H9 (cell line): ENCODE results near the gene TSPAN4. TPM values are rescaled to one million over a fixed set of nuclear protein-coding genes. Genes with fewer than 3 reads are reported as not detected.

Experiments
- DNase-seq: peaks from one replicate; pipeline ENCODE4 v3.0.0-alpha.2; 2017
- H2AFZ ChIP-seq: one replicate; pipeline ENCODE4 v1.6.1; 2013; ENCODE audit warnings: mild to moderate bottlenecking, low read length, control low read depth, moderate library complexity
- H2AK5ac ChIP-seq: 2 replicates; pipeline ENCODE4 v1.6.1; 2013; ENCODE audit warnings: low read length, control low read depth, mixed read lengths; ENCODE audit not compliant: insufficient read length
- H2BK120ac ChIP-seq: one replicate; pipeline ENCODE4 v1.6.1; 2013; ENCODE audit warnings: low read depth, mild to moderate bottlenecking, low read length, control low read depth, inconsistent platforms; ENCODE audit not compliant: poor library complexity, severe bottlenecking
- H2BK12ac ChIP-seq: 2 replicates; pipeline ENCODE4 v1.6.1; 2013; ENCODE audit warnings: low read length, control low read depth, mixed read lengths, low read depth; ENCODE audit not compliant: insufficient read length
- H2BK15ac ChIP-seq: 2 replicates; pipeline ENCODE4 v1.6.1; 2013; ENCODE audit warnings: low read depth, low read length, control low read depth
- H2BK20ac ChIP-seq: one replicate; pipeline ENCODE4 v1.6.1; 2013; ENCODE audit warnings: low read depth, mild to moderate bottlenecking, low read length, control low read depth, inconsistent platforms; ENCODE audit not compliant: poor library complexity, severe bottlenecking
- H2BK5ac ChIP-seq: 2 replicates; pipeline ENCODE4 v1.6.1; 2013; ENCODE audit warnings: low read length, control low read depth, mixed read lengths; ENCODE audit not compliant: insufficient read length
- H3K14ac ChIP-seq: 2 replicates; pipeline ENCODE4 v1.6.1; 2013; ENCODE audit warnings: low read length, control low read depth; ENCODE audit not compliant: insufficient read depth
- H3K18ac ChIP-seq: 2 replicates; pipeline ENCODE4 v1.6.1; 2013; ENCODE audit warnings: low read depth, mild to moderate bottlenecking, mixed read lengths, low read length, control low read depth; ENCODE audit not compliant: insufficient read length
- H3K23ac ChIP-seq: 2 replicates; pipeline ENCODE4 v1.6.1; 2013; ENCODE audit warnings: low read length, control low read depth, mixed read lengths, low read depth; ENCODE audit not compliant: insufficient read length
- H3K23me2 ChIP-seq: 2 replicates; pipeline ENCODE4 v1.6.1; 2013; ENCODE audit warnings: low read depth, mild to moderate bottlenecking, mixed read lengths, low read length, control low read depth; ENCODE audit not compliant: insufficient read length, poor library complexity, severe bottlenecking
- H3K27ac ChIP-seq: 2 replicates; pipeline ENCODE4 v1.5.1; 2013; ENCODE audit warnings: low read length, control low read depth, mixed read lengths, low read depth; ENCODE audit not compliant: insufficient read length
- H3K27me3 ChIP-seq: 2 replicates; pipeline ENCODE4 v1.6.1; 2013; ENCODE audit warnings: low read length, control low read depth, inconsistent platforms; ENCODE audit not compliant: insufficient read depth
- H3K4ac ChIP-seq: 2 replicates; pipeline ENCODE4 v1.6.1; 2013; ENCODE audit warnings: low read depth, mild to moderate bottlenecking, control low read depth, inconsistent platforms, low read length, moderate library complexity
- H3K4me1 ChIP-seq: 2 replicates; pipeline ENCODE4 v1.6.1; 2013; ENCODE audit warnings: low read length, control low read depth, inconsistent platforms; ENCODE audit not compliant: insufficient read depth
- H3K4me2 ChIP-seq: 2 replicates; pipeline ENCODE4 v1.6.1; 2013; ENCODE audit warnings: low read length, control low read depth, mixed read lengths; ENCODE audit not compliant: insufficient read length, insufficient read depth
- H3K56ac ChIP-seq: 2 replicates; pipeline ENCODE4 v1.6.1; 2013; ENCODE audit warnings: low read depth, mild to moderate bottlenecking, mixed read lengths, low read length, control low read depth; ENCODE audit not compliant: insufficient read length
- H3K79me1 ChIP-seq: 2 replicates; pipeline ENCODE4 v1.6.1; 2013; ENCODE audit warnings: low read depth, mild to moderate bottlenecking, moderate library complexity, low read length, control low read depth, inconsistent platforms; ENCODE audit not compliant: insufficient read depth, poor library complexity, severe bottlenecking
- H3K79me2 ChIP-seq: 2 replicates; pipeline ENCODE4 v1.6.1; 2013; ENCODE audit warnings: low read length, control low read depth, inconsistent platforms; ENCODE audit not compliant: insufficient read depth
- H3K9ac ChIP-seq: 2 replicates; pipeline ENCODE4 v1.6.1; 2013; ENCODE audit warnings: low read length, control low read depth, mixed read lengths; ENCODE audit not compliant: insufficient read length; ENCODE audit errors: extremely low read depth
- H3K9me3 ChIP-seq: one replicate; pipeline ENCODE4 v1.6.1; 2013; ENCODE audit warnings: low read depth, low read length, inconsistent platforms; ENCODE audit not compliant: control insufficient read depth
- H3T11ph ChIP-seq: one replicate; pipeline ENCODE4 v1.6.1; 2013; ENCODE audit warnings: mild to moderate bottlenecking, low read length, control low read depth, inconsistent platforms
- H4K20me1 ChIP-seq: one replicate; pipeline ENCODE4 v1.6.1; 2013; ENCODE audit not compliant: control insufficient read depth, insufficient read length, insufficient read depth
- H4K5ac ChIP-seq: 2 replicates; pipeline ENCODE4 v1.6.1; 2013; ENCODE audit warnings: low read depth, mild to moderate bottlenecking, mixed read lengths, low read length, control low read depth; ENCODE audit not compliant: insufficient read length
- H4K8ac ChIP-seq: replicated peaks from 2 replicates; pipeline ENCODE4 v1.6.1; 2013; ENCODE audit warnings: low read length, control low read depth, mixed read lengths, low read depth; ENCODE audit not compliant: insufficient read length
- H4K91ac ChIP-seq: 2 replicates; pipeline ENCODE4 v1.6.1; 2013; ENCODE audit warnings: low read depth, mild to moderate bottlenecking, moderate library complexity, mixed read lengths, low read length, control low read depth; ENCODE audit not compliant: insufficient read length
- H3K27ac Mint-ChIP-seq, 3 experiments: 2 replicates in 2 of 3; 3 replicates in 1 of 3; pipeline ENCODE4 v1.8.0; 2020 to 2021; ENCODE audit warnings: mixed read lengths in 3 of 3, mild to moderate bottlenecking in 1 of 3, moderate library complexity in 1 of 3
- H3K27me3 Mint-ChIP-seq: 2 replicates; pipeline ENCODE4 v1.8.0; 2021; ENCODE audit warnings: low read depth, mild to moderate bottlenecking, moderate library complexity, mixed read lengths
- H3K36me3 Mint-ChIP-seq, 3 experiments: 2 replicates in 2 of 3; 3 replicates in 1 of 3; pipeline ENCODE4 v1.8.0; 2020 to 2021; ENCODE audit warnings: low read depth in 3 of 3, mixed read lengths in 3 of 3; ENCODE audit not compliant: insufficient read depth in 1 of 3
- H3K4me1 Mint-ChIP-seq, 2 experiments: 2 replicates each; pipeline ENCODE4 v1.8.0; 2020; ENCODE audit warnings: mixed read lengths in 2 of 2
- H3K4me3 Mint-ChIP-seq, 2 experiments: 2 replicates in 1 of 2; 3 replicates in 1 of 2; pipeline ENCODE4 v1.8.0; 2020 to 2021; ENCODE audit warnings: mild to moderate bottlenecking in 2 of 2, mixed read lengths in 2 of 2, moderate library complexity in 1 of 2
- H3K9me3 Mint-ChIP-seq, 2 experiments: 2 replicates in 1 of 2; 3 replicates in 1 of 2; pipeline ENCODE4 v1.8.0; 2020; ENCODE audit warnings: mild to moderate bottlenecking in 2 of 2, mixed read lengths in 2 of 2, moderate library complexity in 1 of 2
- WGBS: extraction: QIAGEN DNeasy Blood & Tissue Kit; methylation state at CpG from one replicate; pipeline ENCODE4 v1.1.7; 2013; ENCODE audit warnings: missing lambda C conversion rate, low lambda C conversion rate, mixed read lengths; ENCODE audit not compliant: insufficient read length; ENCODE audit errors: extremely low coverage; 5-methylcytosine and 5-hydroxymethylcytosine counted together
- total RNA-seq: library from RNA; stranded (reverse); gene quantifications from 2 replicates; pipeline ENCODE4 v1.2.1, GENCODE V29; 2021
- TF ChIP-seq, protein P1 (sequence below): fragments of 200-600 bp; sonication (generic); conservative IDR thresholded peaks from 3 replicates; pipeline ENCODE4 v1.8.0; 2021; ENCODE audit warnings: antibody characterized with exemption, mild to moderate bottlenecking

Gene TSPAN4
- total RNA-seq, 1 experiment from 2014 or later = 64.6 TPM

DNA sequence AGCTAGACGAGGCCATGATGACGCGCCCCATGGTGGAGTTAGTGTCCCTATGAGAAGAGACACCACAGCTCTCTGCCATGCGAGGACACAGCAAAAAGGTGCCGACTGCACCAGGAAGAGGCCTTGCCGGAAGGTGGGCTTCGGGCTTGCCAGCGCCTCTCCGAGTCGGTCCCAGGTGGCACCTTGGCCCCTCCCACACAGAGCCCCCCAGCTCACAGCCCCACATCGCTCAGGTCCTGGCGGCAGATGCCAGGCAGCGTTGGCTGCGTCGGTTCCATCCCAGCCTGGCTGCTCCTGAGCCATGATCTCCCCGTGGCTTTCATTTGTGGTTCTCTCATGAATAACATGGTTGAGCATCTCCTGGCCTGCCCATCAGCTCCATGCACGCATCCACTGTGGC lies 43.9 kb downstream of the TSPAN4 start:
- Histone ChIP-seq H3K79me1 (no peaks in the 10 kb centered on the region), H3K79me2 (no peaks in the 10 kb centered on the region), H3K23ac (no peak overlapping the region), H2BK20ac (no peak overlapping the region), H3K9me3 (no peaks in the 10 kb centered on the region), H4K8ac (no peak overlapping the region), H3K4me2 (no peak overlapping the region), H2BK15ac (no peak overlapping the region), H2BK12ac (no peak overlapping the region), H4K5ac (no peak overlapping the region), H3K23me2 (no peaks in the 10 kb centered on the region), H3K4me1 (no peaks in the 10 kb centered on the region), H3K9ac (no peak overlapping the region), H4K20me1 (peaks cover 2% of the 10 kb centered on the region), H2BK120ac (no peak overlapping the region), H3K18ac (no peak overlapping the region), H4K91ac (no peak overlapping the region), H2AK5ac (no peak overlapping the region), H3K14ac (no peak overlapping the region), H2BK5ac (no peak overlapping the region), H3K27ac (no peak overlapping the region), H3T11ph (no peak overlapping the region), H2AFZ (no peak overlapping the region), H3K4ac (no peak overlapping the region), H3K56ac (no peak overlapping the region), H3K27me3 (no peaks in the 10 kb centered on the region)
- Mint-ChIP-seq H3K36me3 (peaks cover 21 to 50% (median 47%) of the 10 kb centered on the region in 3 experiments), H3K9me3 (no peaks in the 10 kb centered on the region), H3K4me1 (peaks cover 4 to 7% of the 10 kb centered on the region in 2 experiments), H3K4me3 (no peak overlapping the region), H3K27me3 (no peaks in the 10 kb centered on the region), H3K27ac (no peak overlapping the region)
- WGBS = no CpG with 5 or more reads among the region's 17 CpGs
- TF ChIP-seq, protein P1, sequence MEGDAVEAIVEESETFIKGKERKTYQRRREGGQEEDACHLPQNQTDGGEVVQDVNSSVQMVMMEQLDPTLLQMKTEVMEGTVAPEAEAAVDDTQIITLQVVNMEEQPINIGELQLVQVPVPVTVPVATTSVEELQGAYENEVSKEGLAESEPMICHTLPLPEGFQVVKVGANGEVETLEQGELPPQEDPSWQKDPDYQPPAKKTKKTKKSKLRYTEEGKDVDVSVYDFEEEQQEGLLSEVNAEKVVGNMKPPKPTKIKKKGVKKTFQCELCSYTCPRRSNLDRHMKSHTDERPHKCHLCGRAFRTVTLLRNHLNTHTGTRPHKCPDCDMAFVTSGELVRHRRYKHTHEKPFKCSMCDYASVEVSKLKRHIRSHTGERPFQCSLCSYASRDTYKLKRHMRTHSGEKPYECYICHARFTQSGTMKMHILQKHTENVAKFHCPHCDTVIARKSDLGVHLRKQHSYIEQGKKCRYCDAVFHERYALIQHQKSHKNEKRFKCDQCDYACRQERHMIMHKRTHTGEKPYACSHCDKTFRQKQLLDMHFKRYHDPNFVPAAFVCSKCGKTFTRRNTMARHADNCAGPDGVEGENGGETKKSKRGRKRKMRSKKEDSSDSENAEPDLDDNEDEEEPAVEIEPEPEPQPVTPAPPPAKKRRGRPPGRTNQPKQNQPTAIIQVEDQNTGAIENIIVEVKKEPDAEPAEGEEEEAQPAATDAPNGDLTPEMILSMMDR = no peak
- no peak for DNase-seq
